ENCODE results near the gene STOX1. TPM values are rescaled to one million over a fixed set of nuclear protein-coding genes. Genes with fewer than 3 reads are reported as not detected.
"Not testable (repeated sequence)": the region's sequence is repeated elsewhere in the genome, so short reads cannot be mapped to it uniquely, and the experiment has no call there.

STOX1 gene
- polyA plus RNA-seq, 1 experiment: not detected

DNA sequence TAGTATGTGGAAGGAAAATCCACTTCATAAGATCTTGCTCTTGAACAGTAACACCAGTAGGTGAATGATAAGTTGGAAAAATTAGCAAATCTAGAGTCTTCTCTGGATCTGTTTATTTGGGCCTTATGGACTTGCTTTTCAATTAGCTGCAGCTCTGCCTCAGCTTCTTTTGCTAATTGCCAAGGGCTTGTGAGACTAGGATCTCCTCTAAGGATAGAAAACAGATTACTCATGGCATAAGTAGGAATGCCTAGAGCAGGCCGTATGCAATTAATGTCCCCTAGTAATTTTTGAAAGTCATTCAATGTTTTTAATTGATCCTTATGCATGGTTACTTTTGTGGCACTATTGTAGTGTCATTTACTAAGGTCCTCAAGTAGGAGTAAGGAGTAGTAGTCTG, 37.3 kb downstream of the STOX1 start:
- TF ChIP-seq, protein P1, sequence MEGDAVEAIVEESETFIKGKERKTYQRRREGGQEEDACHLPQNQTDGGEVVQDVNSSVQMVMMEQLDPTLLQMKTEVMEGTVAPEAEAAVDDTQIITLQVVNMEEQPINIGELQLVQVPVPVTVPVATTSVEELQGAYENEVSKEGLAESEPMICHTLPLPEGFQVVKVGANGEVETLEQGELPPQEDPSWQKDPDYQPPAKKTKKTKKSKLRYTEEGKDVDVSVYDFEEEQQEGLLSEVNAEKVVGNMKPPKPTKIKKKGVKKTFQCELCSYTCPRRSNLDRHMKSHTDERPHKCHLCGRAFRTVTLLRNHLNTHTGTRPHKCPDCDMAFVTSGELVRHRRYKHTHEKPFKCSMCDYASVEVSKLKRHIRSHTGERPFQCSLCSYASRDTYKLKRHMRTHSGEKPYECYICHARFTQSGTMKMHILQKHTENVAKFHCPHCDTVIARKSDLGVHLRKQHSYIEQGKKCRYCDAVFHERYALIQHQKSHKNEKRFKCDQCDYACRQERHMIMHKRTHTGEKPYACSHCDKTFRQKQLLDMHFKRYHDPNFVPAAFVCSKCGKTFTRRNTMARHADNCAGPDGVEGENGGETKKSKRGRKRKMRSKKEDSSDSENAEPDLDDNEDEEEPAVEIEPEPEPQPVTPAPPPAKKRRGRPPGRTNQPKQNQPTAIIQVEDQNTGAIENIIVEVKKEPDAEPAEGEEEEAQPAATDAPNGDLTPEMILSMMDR (IDR thresholded peaks at IDR 0.05; ENCODE audit: insufficient read depth, low read depth, low read length): no peak
- no peaks in the 10 kb centered on the region for H3K36me3 ChIP-seq (ENCODE audit: control insufficient read depth, insufficient read depth, low read length)
- H3K4me3 ChIP-seq (ENCODE audit: low read depth, low read length): no peak overlapping the region
- ChIA-PET POLR2A (no interaction called here), CTCF (no interaction called here)
- no peaks in the 10 kb centered on the region for H3K27me3 ChIP-seq (ENCODE audit: control insufficient read depth, insufficient read depth, low read length)
- DNase-seq (ENCODE audit: low read depth): no peak

DNA sequence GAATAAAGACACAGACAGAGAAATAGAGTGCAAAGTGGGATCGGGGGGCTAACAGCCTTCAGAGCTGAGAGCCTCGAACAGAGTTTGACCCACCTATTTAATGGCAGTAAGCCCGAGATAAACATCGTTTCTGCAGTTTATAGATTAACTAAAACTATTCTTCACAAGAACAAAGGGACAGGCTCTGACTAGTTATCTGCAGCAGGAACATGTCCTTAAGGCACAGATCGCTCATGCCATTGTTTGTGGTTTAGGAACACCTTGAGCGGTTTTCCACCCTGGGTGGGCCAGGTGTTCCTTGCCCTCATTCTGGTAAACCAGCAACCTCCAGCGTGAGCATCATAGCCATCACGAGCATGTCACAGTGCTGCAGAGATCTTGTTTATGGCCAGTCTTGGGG, 40.8 kb downstream of the STOX1 start:
- H3K27me3 ChIP-seq (ENCODE audit: control insufficient read depth, insufficient read depth, low read length); H3K36me3 ChIP-seq (ENCODE audit: control insufficient read depth, insufficient read depth, low read length); DNase-seq (ENCODE audit: low read depth); H3K4me3 ChIP-seq (ENCODE audit: low read depth, low read length); POLR2A ChIA-PET: not testable (repeated sequence)
- CTCF ChIA-PET: interaction anchor here (0.9 kb wide), 1 partner anchor 13 kb away, joined by 3 read pairs; no protein-coding TSS in a partner anchor

DNA sequence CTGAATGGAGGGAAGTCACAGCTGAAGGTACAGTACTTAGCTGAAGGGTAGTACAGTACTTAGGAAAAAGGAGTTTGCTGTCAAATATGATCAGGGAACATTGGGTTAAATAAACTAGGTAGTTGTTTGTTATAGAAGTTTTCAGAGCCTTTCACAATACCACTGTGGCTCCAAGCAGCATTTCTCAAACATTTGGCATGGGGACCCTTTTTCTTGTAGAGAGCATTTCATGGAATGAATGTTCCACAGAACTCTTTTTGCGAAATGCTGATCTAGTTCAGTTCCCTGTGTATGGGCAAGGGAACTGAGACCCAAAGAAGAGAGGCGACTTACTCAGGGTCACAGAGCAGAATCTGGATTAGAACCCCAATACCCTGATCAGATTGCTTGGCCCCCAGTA, 42.3 kb downstream of the STOX1 start:
- Histone ChIP-seq H3K27me3 (ENCODE audit: control insufficient read depth, insufficient read depth, low read length) (no peaks in the 10 kb centered on the region; the same call in 1 of the 2 replicates), H3K36me3 (ENCODE audit: control insufficient read depth, insufficient read depth, low read length) (no peaks in the 10 kb centered on the region), H3K4me3 (ENCODE audit: low read depth, low read length) (no peak overlapping the region)
- no peak for DNase-seq (ENCODE audit: low read depth)
- TF ChIP-seq, protein P1 (IDR thresholded peaks at IDR 0.05; ENCODE audit: insufficient read depth, low read depth, low read length): no peak
- ChIA-PET CTCF (interaction anchor here (0.6 kb wide), 1 partner anchor 18 kb away, joined by 3 read pairs; no protein-coding TSS in a partner anchor), POLR2A (no interaction called here)

DNA sequence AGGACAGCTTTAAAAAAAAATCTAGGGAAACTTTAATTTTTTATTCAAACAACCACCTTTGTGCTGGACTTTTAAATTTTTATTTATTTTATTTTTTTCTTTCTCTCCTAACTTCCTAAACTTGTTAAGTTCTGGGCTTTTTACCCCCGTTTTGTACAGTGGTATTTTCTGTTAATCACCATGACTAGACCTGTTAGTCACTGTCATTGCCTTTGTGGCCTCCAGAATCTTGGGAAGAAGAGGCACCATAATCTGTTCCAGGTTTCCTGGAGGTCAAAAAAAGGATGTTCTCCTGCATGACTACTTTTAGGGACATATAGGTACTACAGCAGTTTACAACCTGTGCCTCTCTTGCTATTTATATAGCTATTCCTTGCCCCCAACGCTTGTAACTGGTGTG, 42.7 kb downstream of the STOX1 start:
- ChIA-PET POLR2A (no interaction called here), CTCF (interaction anchor here (0.6 kb wide), 1 partner anchor 17 kb away, joined by 3 read pairs; no protein-coding TSS in a partner anchor)
- H3K4me3 ChIP-seq (ENCODE audit: low read depth, low read length): no peak overlapping the region
- TF ChIP-seq, protein P1 (IDR thresholded peaks at IDR 0.05; ENCODE audit: insufficient read depth, low read depth, low read length): no peak
- no peak for DNase-seq (ENCODE audit: low read depth)
- no peaks in the 10 kb centered on the region; the same call in 1 of the 2 replicates for H3K27me3 ChIP-seq (ENCODE audit: control insufficient read depth, insufficient read depth, low read length)
- H3K36me3 ChIP-seq (ENCODE audit: control insufficient read depth, insufficient read depth, low read length): no peaks in the 10 kb centered on the region

DNA sequence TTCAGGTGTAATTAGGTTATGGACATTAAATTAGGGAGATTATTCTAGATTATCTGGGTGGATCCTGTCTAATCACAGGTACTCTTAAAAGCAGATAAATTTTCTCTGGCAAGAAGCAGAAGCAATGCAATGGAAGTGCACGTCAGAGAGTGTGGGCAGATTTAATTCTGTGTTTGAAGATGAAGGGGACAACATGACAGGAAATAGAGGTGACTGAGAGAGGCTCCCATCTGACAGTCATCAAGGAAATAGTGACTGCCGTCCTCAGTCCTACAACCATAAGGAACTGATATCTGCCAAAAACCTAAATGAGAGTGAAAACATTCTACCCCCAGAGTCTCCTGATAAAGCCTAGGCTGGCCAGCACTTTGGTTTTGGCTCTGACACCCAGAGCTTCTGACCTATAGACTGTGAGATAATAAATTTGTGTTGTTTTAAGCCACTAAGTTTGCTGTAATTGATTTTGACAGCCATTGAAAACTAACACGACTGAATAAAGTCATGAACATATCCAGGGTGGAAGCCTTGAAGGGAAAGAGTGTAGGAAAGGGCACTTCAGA, 43.3 kb downstream of the STOX1 start:
- H3K27me3 ChIP-seq (ENCODE audit: control insufficient read depth, insufficient read depth, low read length): no peaks in the 10 kb centered on the region; the same call in 1 of the 2 replicates
- TF ChIP-seq, protein P1 (IDR thresholded peaks at IDR 0.05; ENCODE audit: insufficient read depth, low read depth, low read length): no peak
- DNase-seq (ENCODE audit: low read depth): no peak
- ChIA-PET CTCF (no interaction called here), POLR2A (interaction anchor here (0.6 kb wide), 1 partner anchor 573 kb away, joined by 6 read pairs; no protein-coding TSS in a partner anchor)
- no peak overlapping the region for H3K4me3 ChIP-seq (ENCODE audit: low read depth, low read length)
- no peaks in the 10 kb centered on the region for H3K36me3 ChIP-seq (ENCODE audit: control insufficient read depth, insufficient read depth, low read length)
